Mucosa of gallbladder (tissue), 1 donor: ENCODE measurements around the gene QRSL1. TPM values are rescaled to one million over a fixed set of nuclear protein-coding genes. Genes with fewer than 3 reads are reported as not detected.
"Not testable (repeated sequence)": the region's sequence is repeated elsewhere in the genome, so short reads cannot be mapped to it uniquely, and the experiment has no call there.

ENCODE experiments used
- DNase-seq: peaks from one replicate; pipeline ENCODE4 v3.0.0-alpha.2; 2020; ENCODE audit warnings: low spot score
- total RNA-seq: library from RNA; stranded (reverse); gene quantifications from one replicate; pipeline ENCODE4 v1.2.1, GENCODE V29; 2021
- donor health status: DM: no; HTN: no; CAD: no.

Gene QRSL1
- total RNA-seq, 1 donor from 2014 or later, result 12.2 TPM

DNA sequence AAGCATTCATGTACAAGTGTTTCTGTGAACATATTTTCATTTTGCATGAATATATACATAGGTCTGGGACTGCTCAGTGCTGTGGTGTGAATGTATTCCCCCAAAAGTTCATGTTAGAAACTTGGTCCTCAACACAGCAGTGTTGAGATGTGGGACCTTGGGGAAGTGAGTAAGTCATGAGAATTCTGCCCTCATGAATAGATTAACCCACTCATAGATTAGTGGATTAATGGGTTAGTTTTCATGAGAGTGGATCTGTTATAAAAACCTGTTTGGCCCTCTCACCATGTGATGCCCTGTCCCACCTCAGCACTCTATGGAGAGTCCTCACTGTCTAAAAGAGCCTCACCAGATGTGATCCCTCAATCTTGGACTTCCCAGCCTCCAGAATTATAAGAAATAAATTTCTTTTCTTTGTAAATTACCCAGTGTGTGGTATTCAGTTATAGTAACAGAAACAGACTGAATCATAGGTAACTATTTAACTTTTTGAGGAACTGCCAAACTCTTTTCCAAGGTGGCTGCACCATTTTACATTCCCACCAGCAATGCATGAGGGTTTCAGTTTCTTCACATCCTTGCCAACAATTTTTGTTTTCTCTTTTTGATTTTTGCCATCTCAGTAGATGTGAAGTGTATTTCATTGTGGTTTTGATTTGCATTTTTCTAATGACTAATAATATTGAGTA lies 45.3 kb downstream of the QRSL1 start:
- no peak for DNase-seq

GRCh38 chr6:106677282-106677681 lies 47.9 kb downstream of the QRSL1 start:
- DNase-seq, result peak; percentile 15

DNA sequence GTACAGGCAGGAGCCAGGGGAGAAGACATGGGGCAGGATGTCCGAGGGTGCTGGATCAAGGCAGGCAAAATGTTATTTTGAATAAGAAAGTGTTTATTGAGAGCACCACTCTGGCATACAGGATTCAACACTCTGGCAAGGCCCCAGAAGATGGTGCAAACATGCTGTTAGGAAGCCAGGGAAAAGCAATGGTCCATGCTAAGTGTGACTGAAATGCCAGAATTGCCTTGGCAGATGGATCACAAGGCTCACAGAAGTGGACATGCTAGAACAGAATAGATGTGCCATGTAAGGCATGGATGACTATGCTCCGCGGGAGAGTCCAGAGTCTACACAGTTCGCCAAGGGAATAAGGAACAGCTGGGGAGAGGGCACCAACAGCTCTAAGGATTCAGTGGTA lies 54.6 kb downstream of the QRSL1 start:
- no peak for DNase-seq

DNA sequence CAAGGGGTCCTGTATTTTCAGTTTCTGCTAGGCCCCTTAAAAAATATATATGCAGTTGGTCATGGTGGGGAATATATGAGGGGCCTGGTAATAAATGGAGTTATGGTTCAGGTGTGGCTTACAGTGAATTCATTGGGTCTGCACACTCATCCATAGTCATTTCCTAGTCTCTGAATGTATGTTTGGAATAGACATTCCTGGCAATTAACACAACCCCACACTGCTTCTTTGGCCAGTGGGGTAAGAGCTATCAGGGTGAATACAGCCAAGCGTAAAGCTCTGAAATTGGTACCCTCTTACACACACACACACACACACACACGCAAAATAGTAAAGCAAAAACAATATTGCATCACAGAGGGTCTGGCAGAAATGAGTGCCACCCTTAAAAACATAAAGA lies 56.5 kb downstream of the QRSL1 start:
- DNase-seq, result no peak

GRCh38 chr6:106688177-106688951 lies 59.0 kb downstream of the QRSL1 start:
- no peak for DNase-seq

GRCh38 chr6:106692112-106692818 lies 62.9 kb downstream of the QRSL1 start:
- DNase-seq, result peak; percentile 75

DNA sequence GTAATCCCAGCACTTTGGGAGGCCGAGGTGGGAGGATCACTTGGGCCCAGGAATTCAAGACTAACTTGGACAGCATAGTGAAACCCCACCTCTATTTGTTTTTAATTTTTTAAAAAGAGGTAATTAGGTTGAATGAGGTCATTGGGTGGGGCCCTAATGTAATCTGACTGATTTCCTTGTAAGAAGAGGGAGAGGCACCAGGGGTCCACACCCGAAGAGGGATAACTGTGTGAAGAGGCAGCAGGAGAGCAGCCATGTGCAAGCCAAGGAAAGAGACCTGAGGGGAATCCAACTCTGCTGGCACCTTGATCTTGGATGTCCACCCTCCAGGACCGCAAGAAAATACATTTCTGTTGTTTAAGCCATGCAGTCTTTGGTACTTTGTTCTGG lies 63.4 kb downstream of the QRSL1 start:
- DNase-seq, result no peak

DNA sequence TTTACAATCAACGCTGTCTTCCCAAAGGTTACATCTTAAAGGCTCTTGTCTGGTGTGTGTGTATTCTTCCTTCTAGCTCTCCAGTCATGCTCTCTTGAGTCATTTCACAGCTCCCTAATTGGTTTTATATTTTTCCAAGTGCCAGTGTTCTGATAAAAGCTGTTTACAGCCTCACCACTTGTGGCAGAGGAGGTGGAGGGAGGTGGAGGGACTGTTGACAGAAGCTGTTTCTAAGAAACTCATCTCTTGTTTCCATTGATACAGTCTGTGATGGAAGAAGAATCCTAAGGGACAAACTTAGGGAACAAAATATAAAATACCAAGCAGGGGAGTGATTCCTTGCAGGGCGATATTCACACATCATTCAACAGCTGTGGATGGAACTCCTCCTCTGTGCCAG lies 64.0 kb downstream of the QRSL1 start:
- no peak for DNase-seq

DNA sequence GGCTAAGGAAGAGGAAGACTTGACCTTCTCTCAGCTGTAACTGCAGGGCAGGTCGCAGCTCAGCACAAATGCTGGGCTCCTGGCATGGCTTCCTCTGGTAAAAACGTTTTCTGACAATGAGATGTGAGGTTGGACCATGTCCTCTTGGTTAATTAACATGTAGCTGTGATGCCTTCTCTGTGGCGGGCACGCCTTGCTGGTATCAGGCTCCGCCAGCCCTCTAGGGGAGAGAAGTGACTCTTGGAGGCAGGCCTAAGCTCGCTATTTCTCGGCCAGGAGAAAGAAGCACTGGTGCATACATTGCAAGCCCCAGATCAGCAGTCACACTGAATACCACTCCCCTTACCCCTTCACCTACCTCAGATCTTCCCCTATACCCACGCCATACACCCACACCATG lies 65.0 kb downstream of the QRSL1 start:
- peak; percentile 44 for DNase-seq

- no peak for DNase-seq
Measured at GRCh38 chr6:106700581-106700980, 71.2 kb downstream of the QRSL1 start.

- DNase-seq, result not testable (repeated sequence)
Measured at GRCh38 chr6:106701201-106701600, 71.8 kb downstream of the QRSL1 start.

- no peak for DNase-seq
Measured at GRCh38 chr6:106702046-106702445, 72.7 kb downstream of the QRSL1 start.

- no peak for DNase-seq
Measured at GRCh38 chr6:106702451-106703110, 73.2 kb downstream of the QRSL1 start.

DNA sequence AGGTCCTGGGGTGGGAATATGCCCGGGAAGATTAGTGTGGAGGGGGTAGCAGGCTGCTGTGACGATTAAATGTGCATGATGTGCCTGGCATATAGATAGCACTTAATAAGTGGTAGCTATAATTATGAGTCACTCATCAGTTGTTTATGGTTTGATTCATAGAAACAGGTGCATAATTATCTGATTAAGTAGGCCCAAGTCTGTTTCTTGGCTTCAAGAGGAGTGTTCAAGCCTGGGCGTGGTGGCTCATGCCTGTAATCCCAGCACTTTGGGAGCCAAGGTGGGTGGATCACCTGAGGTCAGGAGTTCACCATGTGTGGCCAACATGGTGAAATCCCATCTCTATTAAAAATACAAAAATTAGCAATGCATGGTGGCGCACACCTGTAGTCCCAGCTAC lies 74.9 kb downstream of the QRSL1 start:
- DNase-seq, result no peak

DNA sequence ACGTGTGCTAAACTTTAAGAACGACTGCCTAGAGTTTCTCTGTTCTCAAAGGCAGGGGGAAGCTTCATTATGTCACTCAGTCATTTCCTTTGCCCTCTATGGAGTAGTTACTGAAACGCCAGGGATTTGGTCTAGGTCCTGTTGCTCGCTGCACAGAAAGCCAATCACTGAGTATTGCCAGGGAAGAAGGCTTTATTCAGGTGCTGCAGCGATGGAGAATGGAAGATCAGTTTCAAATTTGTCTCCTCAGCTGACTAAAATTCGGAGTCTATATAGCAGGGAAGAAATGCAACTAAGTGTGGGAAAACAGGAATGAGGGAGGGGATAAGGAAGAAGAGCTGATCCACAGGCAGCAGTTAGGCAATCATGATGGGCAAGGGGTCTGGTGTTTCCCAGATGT lies 75.8 kb downstream of the QRSL1 start:
- DNase-seq, result no peak

DNA sequence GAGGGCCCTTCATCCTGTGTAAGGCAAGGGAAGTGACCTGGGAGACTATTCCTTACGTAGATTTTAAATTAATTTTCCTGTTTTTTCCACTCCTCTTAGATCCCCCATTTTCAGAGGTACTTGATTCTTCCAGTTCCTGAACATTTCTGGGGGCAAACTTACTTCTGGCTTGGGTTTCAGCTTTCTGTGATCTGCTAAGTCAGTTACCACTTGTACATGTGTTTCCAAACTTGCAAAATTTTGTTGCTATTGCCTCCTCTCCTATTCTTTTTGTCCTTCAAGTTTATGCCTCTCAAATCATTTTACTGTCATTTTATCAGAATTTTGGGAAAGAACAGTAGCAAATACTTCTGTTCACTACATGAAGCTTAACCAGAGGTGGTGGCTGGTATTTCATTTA lies 81.2 kb downstream of the QRSL1 start:
- DNase-seq, result no peak

DNA sequence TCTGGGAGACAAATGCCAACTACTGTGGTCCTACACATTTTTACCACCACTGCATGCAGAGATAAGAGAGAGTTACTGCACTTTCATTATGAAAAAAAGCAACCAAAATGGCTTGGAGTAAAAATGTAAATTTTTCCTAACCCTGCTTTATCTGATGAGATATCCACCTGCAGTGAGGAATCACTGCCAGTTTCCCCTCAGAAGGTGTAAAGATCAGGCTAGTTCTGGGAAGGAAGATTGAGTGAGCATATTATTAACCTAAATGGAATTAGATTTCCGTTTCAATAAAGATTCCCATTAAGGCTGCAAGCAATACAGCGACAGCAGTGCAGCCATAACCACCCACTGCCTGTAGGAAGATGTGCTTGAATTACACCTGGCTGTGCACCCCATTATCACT lies 84.9 kb downstream of the QRSL1 start:
- DNase-seq, result no peak

GRCh38 chr6:106715922-106716321 lies 86.5 kb downstream of the QRSL1 start:
- no peak for DNase-seq

GRCh38 chr6:106716966-106717365 lies 87.6 kb downstream of the QRSL1 start:
- no peak for DNase-seq
